Measurements from ENCODE around the gene XIRP1. TPM values are rescaled to one million over a fixed set of nuclear protein-coding genes. Genes with fewer than 3 reads are reported as not detected.
"Not testable (repeated sequence)": the region's sequence is repeated elsewhere in the genome, so short reads cannot be mapped to it uniquely, and the experiment has no call there.

The XIRP1 gene
- total and polyA plus RNA-seq, 4 donors, result 0.01 TPM; not detected in 3

DNA sequence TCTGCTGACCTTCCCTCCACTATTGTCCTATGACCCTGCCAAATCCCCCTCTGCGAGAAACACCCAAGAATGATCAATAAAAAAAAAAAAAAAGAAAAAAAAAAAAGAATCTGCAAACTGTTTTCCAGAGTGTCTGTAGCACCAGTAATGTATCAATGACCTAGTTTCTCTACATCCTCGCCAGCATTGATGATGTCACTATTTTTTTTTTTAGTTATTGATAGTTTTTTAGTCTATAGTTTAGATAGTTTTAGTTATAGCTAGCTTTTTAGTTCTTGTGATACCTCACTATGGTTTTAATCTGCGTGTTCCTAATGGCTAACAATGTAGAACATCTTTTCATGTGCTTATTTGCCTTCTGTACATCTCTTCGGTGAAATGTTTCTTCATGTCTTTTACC, 36.1 kb upstream of the XIRP1 start:
- Histone ChIP-seq H3K27me3 (ENCODE audit: control insufficient read depth in 4 of 4, insufficient read depth in 4 of 4, low read length in 3 of 4) (no peaks in the 10 kb centered on the region), H3K4me1 (ENCODE audit: control insufficient read depth in 4 of 4, insufficient read depth in 4 of 4, low read length in 3 of 4) (no peaks in the 10 kb centered on the region), H3K27ac (ENCODE audit: low read depth in 1 of 2, low read length in 2 of 2) (no peak overlapping the region), H3K4me3 (ENCODE audit: low read depth in 1 of 3, low read length in 3 of 3) (no peak overlapping the region), H3K9me3 (ENCODE audit: control insufficient read depth in 4 of 4, low read length in 3 of 4) (no peaks in the 10 kb centered on the region), H3K36me3 (ENCODE audit: control insufficient read depth in 4 of 4, insufficient read depth in 3 of 4, low read depth in 1 of 4, low read length in 3 of 4) (no peaks in the 10 kb centered on the region), H3K9ac (ENCODE audit: low read depth in 1 of 2, low read length in 2 of 2) (no peak overlapping the region)
- TF ChIP-seq, protein P1, sequence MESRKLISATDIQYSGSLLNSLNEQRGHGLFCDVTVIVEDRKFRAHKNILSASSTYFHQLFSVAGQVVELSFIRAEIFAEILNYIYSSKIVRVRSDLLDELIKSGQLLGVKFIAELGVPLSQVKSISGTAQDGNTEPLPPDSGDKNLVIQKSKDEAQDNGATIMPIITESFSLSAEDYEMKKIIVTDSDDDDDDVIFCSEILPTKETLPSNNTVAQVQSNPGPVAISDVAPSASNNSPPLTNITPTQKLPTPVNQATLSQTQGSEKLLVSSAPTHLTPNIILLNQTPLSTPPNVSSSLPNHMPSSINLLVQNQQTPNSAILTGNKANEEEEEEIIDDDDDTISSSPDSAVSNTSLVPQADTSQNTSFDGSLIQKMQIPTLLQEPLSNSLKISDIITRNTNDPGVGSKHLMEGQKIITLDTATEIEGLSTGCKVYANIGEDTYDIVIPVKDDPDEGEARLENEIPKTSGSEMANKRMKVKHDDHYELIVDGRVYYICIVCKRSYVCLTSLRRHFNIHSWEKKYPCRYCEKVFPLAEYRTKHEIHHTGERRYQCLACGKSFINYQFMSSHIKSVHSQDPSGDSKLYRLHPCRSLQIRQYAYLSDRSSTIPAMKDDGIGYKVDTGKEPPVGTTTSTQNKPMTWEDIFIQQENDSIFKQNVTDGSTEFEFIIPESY (IDR thresholded peaks at IDR 0.05), result no peak
- TF ChIP-seq HNF4A (conservative IDR thresholded peaks at IDR 0.05) (no peak), GABPA (IDR thresholded peaks at IDR 0.05 in 1 of 2, conservative IDR thresholded peaks at IDR 0.05 in 1 of 2) (no peak), HNF4G (IDR thresholded peaks at IDR 0.05) (no peak)
- TF ChIP-seq, protein P2, sequence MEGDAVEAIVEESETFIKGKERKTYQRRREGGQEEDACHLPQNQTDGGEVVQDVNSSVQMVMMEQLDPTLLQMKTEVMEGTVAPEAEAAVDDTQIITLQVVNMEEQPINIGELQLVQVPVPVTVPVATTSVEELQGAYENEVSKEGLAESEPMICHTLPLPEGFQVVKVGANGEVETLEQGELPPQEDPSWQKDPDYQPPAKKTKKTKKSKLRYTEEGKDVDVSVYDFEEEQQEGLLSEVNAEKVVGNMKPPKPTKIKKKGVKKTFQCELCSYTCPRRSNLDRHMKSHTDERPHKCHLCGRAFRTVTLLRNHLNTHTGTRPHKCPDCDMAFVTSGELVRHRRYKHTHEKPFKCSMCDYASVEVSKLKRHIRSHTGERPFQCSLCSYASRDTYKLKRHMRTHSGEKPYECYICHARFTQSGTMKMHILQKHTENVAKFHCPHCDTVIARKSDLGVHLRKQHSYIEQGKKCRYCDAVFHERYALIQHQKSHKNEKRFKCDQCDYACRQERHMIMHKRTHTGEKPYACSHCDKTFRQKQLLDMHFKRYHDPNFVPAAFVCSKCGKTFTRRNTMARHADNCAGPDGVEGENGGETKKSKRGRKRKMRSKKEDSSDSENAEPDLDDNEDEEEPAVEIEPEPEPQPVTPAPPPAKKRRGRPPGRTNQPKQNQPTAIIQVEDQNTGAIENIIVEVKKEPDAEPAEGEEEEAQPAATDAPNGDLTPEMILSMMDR (IDR thresholded peaks at IDR 0.05; ENCODE audit: low read depth, low read length, missing input control), result no peak
- DNase-seq (ENCODE audit: low spot score), result no peak
- WGBS, result 84% methylated on average over 3 of the region's 4 CpGs

DNA sequence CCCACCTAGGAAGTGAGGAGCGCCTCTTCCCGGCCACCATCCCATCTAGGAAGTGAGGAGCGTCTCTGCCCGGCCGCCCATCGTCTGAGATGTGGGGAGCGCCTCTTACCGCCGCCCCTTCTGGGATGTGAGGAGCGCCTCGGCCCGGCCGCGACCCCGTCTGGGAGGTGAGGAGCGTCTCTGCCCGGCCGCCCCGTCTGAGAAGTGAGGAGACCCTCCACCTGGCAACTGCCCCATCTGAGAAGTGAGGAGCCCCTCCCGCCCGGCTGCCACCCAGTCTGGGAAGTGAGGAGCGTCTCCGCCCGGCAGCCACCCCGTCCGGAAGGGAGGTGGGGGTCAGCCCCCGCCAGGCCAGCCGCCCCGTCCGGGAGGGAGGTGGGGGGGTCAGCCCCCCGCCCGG, 35.2 kb upstream of the XIRP1 start:
- H3K27me3 ChIP-seq (ENCODE audit: control insufficient read depth in 4 of 4, insufficient read depth in 4 of 4, low read length in 3 of 4); H3K9ac ChIP-seq (ENCODE audit: low read depth in 1 of 2, low read length in 2 of 2); DNase-seq (ENCODE audit: low spot score); H3K36me3 ChIP-seq (ENCODE audit: control insufficient read depth in 4 of 4, insufficient read depth in 3 of 4, low read depth in 1 of 4, low read length in 3 of 4); H3K4me1 ChIP-seq (ENCODE audit: control insufficient read depth in 4 of 4, insufficient read depth in 4 of 4, low read length in 3 of 4); H3K27ac ChIP-seq (ENCODE audit: low read depth in 1 of 2, low read length in 2 of 2); H3K4me3 ChIP-seq (ENCODE audit: low read depth in 1 of 3, low read length in 3 of 3); H3K9me3 ChIP-seq (ENCODE audit: control insufficient read depth in 4 of 4, low read length in 3 of 4): not testable (repeated sequence)
- WGBS, result 92% methylated on average over 26 of the region's 32 CpGs

DNA sequence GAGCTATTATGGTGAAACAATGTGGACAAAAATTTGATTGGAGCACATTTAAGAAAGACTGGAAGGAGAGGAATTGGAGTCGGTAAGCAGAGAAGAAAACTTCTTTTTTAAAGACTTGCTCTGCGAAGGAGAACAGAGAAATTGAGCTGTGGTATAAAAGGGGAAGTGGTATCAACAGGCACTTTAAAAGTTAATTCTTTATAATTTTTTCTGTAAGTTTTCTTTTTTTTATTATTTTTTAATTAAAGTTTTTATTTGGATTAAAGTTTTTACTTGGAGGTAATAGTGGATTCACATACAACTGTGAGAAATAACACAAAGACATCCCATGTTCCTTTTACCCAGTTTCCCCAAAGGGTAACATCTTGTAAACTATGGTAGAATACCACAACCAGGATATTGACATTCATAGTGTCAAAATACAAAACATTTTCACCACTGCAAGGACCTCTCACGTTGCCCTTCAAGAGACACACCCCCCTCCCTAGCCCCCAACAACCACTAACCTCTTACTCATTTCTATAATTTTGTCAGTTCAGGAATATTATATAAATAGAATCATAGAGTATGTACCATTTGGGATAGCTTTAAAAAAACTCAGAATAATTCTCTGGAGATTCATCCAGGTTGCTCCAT, 33.8 kb upstream of the XIRP1 start:
- 65% methylated on average over 3 of the region's 3 CpGs for WGBS
- Histone ChIP-seq H3K27ac (ENCODE audit: low read depth in 1 of 2, low read length in 2 of 2) (no peak overlapping the region), H3K9me3 (ENCODE audit: control insufficient read depth in 4 of 4, low read length in 3 of 4) (no peaks in the 10 kb centered on the region), H3K36me3 (ENCODE audit: control insufficient read depth in 4 of 4, insufficient read depth in 3 of 4, low read depth in 1 of 4, low read length in 3 of 4) (no peaks in the 10 kb centered on the region), H3K4me1 (ENCODE audit: control insufficient read depth in 4 of 4, insufficient read depth in 4 of 4, low read length in 3 of 4) (no peaks in the 10 kb centered on the region), H3K9ac (ENCODE audit: low read depth in 1 of 2, low read length in 2 of 2) (no peak overlapping the region), H3K4me3 (ENCODE audit: low read depth in 1 of 3, low read length in 3 of 3) (no peak overlapping the region), H3K27me3 (ENCODE audit: control insufficient read depth in 4 of 4, insufficient read depth in 4 of 4, low read length in 3 of 4) (no peaks in the 10 kb centered on the region)
- no peak for DNase-seq (ENCODE audit: low spot score)
- TF ChIP-seq, protein P3, sequence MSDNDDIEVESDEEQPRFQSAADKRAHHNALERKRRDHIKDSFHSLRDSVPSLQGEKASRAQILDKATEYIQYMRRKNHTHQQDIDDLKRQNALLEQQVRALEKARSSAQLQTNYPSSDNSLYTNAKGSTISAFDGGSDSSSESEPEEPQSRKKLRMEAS (IDR thresholded peaks at IDR 0.05), result no peak
- TF ChIP-seq EGR1 (IDR thresholded peaks at IDR 0.05; ENCODE audit: low read depth in 2 of 2) (no peak), FOXA1 (IDR thresholded peaks at IDR 0.05) (no peak), RXRA (IDR thresholded peaks at IDR 0.05) (no peak), SP1 (IDR thresholded peaks at IDR 0.05) (no peak), YY1 (IDR thresholded peaks at IDR 0.05) (no peak), NR2F2 (IDR thresholded peaks at IDR 0.05) (no peak), FOXA2 (IDR thresholded peaks at IDR 0.05) (no peak), RAD21 (IDR thresholded peaks at IDR 0.05) (no peak), HNF4A (conservative IDR thresholded peaks at IDR 0.05) (no peak)
- TF ChIP-seq, protein P2 (IDR thresholded peaks at IDR 0.05; ENCODE audit: low read depth, low read length, missing input control), result no peak
- TF ChIP-seq, protein P4, sequence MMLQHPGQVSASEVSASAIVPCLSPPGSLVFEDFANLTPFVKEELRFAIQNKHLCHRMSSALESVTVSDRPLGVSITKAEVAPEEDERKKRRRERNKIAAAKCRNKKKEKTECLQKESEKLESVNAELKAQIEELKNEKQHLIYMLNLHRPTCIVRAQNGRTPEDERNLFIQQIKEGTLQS (IDR thresholded peaks at IDR 0.05), result no peak
- TF ChIP-seq, protein P1 (IDR thresholded peaks at IDR 0.05), result no peak
